Muscle of leg (tissue), 11 donors: Measurements from ENCODE around the gene ALK. TPM values are rescaled to one million over a fixed set of nuclear protein-coding genes. Genes with fewer than 3 reads are reported as not detected.

ENCODE experiments used
- DNase-seq: peaks from one replicate; pipeline ENCODE4 v3.0.0; 2013
- H3K27ac ChIP-seq: one replicate; pipeline ENCODE4 v1.5.1; 2013; ENCODE audit warnings: mild to moderate bottlenecking, low read length, control low read depth
- H3K27me3 ChIP-seq: one replicate; pipeline ENCODE4 v1.6.1; 2013; ENCODE audit warnings: low read length; ENCODE audit not compliant: control insufficient read depth, insufficient read depth
- H3K36me3 ChIP-seq: one replicate; pipeline ENCODE4 v1.6.1; 2013; ENCODE audit warnings: low read length; ENCODE audit not compliant: control insufficient read depth, insufficient read depth
- H3K4me1 ChIP-seq: one replicate; pipeline ENCODE4 v1.6.1; 2013; ENCODE audit warnings: low read length; ENCODE audit not compliant: control insufficient read depth, insufficient read depth
- H3K4me3 ChIP-seq: one replicate; pipeline ENCODE4 v1.5.1; 2013; ENCODE audit warnings: low read length, control low read depth
- H3K9me3 ChIP-seq: replicated peaks from 2 replicates; pipeline ENCODE4 v1.6.1; 2013; ENCODE audit warnings: low read depth, low read length; ENCODE audit not compliant: control insufficient read depth
- WGBS: methylation state at CpG from one replicate; pipeline ENCODE4 v1.1.5; 2013; ENCODE audit warnings: missing lambda C conversion rate; ENCODE audit not compliant: insufficient coverage; 5-methylcytosine and 5-hydroxymethylcytosine counted together
- polyA plus RNA-seq, 8 donors: library from polyadenylated mRNA; unstranded; fragments of 120-200 nt; gene quantifications; one replicate each; pipeline versions ENCODE4 v1.2.1 to v1.2.3, GENCODE V29; 2013; ENCODE audit warnings: inconsistent platforms in 1 of 8, low replicate concordance in 1 of 8; ENCODE audit not compliant: insufficient read length in 8 of 8, insufficient read depth in 1 of 8
- total RNA-seq: library from RNA; stranded (reverse); fragments of 120-200 nt; gene quantifications from one replicate; pipeline ENCODE4 v1.2.4, GENCODE V29; 2013

The ALK gene
- total and polyA plus RNA-seq, 9 donors, result 0.04 to 0.29 (median 0.09) TPM

- peaks cover 11% of the 10 kb centered on the region for H3K27me3 ChIP-seq
- H3K27ac ChIP-seq, result no peak overlapping the region
- no peak for DNase-seq
- WGBS, result 83% methylated on average over 12 of the region's 15 CpGs
- no peaks in the 10 kb centered on the region for H3K9me3 ChIP-seq
- H3K36me3 ChIP-seq, result no peaks in the 10 kb centered on the region
- no peaks in the 10 kb centered on the region for H3K4me1 ChIP-seq
- H3K4me3 ChIP-seq, result no peak overlapping the region
Observed at GRCh38 chr2:29239209-29239960, 682.0 kb downstream of the ALK start.

DNA sequence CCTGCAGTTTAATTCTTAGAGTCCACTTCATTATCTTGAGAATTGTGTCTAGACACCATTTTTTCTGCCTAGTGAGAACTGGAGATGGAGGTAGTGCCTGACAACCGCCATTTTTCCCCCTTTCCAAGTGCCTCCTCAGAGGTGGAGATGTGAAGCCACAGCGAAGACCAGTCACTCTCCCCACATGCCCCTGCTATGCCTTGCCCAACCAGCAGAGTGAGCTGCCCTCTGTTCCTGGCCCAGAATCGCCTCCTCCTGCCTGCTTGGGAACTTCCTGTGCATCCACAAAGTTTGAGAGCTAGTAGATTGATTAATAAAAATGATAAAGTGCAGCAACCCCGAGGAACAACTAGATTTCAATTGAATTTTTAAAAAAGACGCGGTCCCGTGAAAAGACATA, 682.9 kb downstream of the ALK start:
- DNase-seq, result no peak
- peaks cover 11% of the 10 kb centered on the region for H3K27me3 ChIP-seq
- H3K27ac ChIP-seq, result no peak overlapping the region
- no peaks in the 10 kb centered on the region for H3K36me3 ChIP-seq
- WGBS, result 57% methylated on average over 1 of the region's 7 CpGs
- no peaks in the 10 kb centered on the region for H3K9me3 ChIP-seq
- H3K4me1 ChIP-seq, result no peaks in the 10 kb centered on the region
- H3K4me3 ChIP-seq, result no peak overlapping the region

DNA sequence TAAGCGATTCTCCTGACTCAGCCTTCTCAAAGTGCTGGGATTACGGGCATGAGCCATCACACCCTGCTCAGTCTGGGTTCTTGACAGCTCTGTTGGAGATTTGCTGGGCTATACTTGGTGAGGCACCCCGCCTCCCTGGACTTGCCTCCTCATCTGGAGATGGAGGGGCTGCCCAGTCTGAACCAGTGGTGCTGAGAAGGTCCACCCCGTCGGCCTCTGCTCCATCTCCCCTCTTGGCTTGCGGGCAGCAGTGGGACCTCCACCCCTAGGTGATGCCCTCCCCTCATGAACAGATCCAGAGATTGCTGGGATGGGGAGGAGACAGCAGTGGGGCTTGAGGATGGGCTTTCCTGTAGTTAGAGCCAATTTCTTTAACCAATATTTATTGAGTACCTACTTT, 685.3 kb downstream of the ALK start:
- peaks cover 6% of the 10 kb centered on the region for H3K27me3 ChIP-seq
- no peak overlapping the region for H3K27ac ChIP-seq
- no peaks in the 10 kb centered on the region for H3K9me3 ChIP-seq
- 87% methylated on average over 3 of the region's 6 CpGs for WGBS
- no peaks in the 10 kb centered on the region for H3K36me3 ChIP-seq
- H3K4me3 ChIP-seq, result no peak overlapping the region
- no peak for DNase-seq
- H3K4me1 ChIP-seq, result no peaks in the 10 kb centered on the region

GRCh38 chr2:29235411-29235810, 686.0 kb downstream of the ALK start:
- Histone ChIP-seq H3K27me3 (peaks cover 3% of the 10 kb centered on the region), H3K9me3 (no peaks in the 10 kb centered on the region), H3K27ac (no peak overlapping the region), H3K4me3 (no peak overlapping the region), H3K4me1 (no peaks in the 10 kb centered on the region), H3K36me3 (no peaks in the 10 kb centered on the region)
- no peak for DNase-seq
- 76% methylated on average over 2 of the region's 3 CpGs for WGBS

DNA sequence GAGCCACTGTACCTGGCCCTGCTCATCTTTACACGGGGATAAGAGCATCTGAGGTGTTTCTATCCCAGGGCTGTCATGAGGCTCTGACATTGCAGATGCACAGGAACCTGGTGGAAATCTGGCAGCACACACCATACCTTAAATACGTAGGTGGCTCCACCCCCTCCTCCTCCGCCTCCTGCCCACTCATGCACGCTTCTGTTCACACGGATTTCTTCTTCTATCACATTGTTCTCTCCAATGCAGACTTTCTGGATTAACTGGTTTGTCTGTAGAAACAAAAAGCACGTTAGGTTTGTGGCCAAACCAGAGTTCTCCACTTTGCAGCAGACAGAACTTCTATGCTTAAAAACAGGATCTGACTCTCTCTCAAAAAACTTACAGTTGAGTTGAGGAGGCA, 688.0 kb downstream of the ALK start:
- Histone ChIP-seq H3K9me3 (no peaks in the 10 kb centered on the region), H3K4me1 (no peaks in the 10 kb centered on the region), H3K36me3 (no peaks in the 10 kb centered on the region), H3K4me3 (no peak overlapping the region), H3K27me3 (peaks cover 9% of the 10 kb centered on the region), H3K27ac (no peak overlapping the region)
- no peak for DNase-seq
- WGBS, result 55% methylated on average over 5 of the region's 6 CpGs

DNA sequence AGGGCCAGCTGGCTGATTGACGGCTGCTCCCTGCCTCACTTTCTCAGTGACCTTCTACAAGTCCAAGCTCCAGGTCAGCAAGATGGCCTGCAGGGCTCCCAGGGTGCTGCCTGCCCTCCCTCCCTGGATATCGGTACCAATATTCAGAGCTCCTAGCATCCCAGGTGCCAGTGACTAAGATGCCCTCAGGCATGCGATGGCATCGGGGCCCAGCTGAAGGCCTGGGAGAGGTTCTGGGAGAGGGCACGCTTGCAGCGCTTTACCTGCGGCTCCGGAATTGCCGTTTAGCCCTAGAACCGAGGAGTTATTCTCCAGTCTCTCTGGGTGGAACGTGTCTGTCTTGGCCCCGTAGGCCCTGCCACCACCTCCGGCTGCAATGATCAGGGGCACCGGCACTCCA, 689.3 kb downstream of the ALK start:
- Histone ChIP-seq H3K27ac (no peak overlapping the region), H3K4me3 (no peak overlapping the region), H3K9me3 (no peaks in the 10 kb centered on the region), H3K4me1 (peaks cover 5% of the 10 kb centered on the region), H3K36me3 (no peaks in the 10 kb centered on the region), H3K27me3 (peaks cover 12% of the 10 kb centered on the region)
- no peak for DNase-seq
- 92% methylated on average over 11 of the region's 14 CpGs for WGBS

- H3K36me3 ChIP-seq, result no peaks in the 10 kb centered on the region
- H3K27me3 ChIP-seq, result peaks cover 17% of the 10 kb centered on the region
- peaks cover 8% of the 10 kb centered on the region for H3K4me1 ChIP-seq
- no peak overlapping the region for H3K27ac ChIP-seq
- WGBS, result 80% methylated on average over 8 of the region's 9 CpGs
- DNase-seq, result no peak
- H3K4me3 ChIP-seq, result no peak overlapping the region
- H3K9me3 ChIP-seq, result no peaks in the 10 kb centered on the region
Observed at GRCh38 chr2:29229640-29230039, 691.7 kb downstream of the ALK start.

DNA sequence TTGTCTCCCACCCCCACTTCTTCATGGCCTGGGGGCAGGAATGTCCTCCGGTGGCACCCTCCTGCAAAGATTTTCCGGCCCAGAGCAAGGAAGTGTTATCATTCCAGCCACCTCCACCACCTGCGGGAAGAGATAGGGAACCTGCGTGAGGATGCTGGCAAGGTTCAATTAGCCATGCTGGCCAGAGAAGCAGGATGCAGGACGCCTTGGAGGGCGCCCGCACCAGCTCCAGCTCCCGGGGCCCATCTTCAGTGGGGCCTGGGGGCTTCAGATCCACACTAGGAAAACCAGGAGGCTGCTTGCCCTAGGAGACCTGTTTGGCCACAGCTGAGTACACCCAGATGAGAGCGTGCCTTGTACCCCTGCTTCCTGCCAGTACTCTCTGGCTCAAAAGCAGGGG, 692.4 kb downstream of the ALK start:
- Histone ChIP-seq H3K4me3 (no peak overlapping the region), H3K27me3 (peaks cover 17% of the 10 kb centered on the region), H3K27ac (no peak overlapping the region), H3K36me3 (no peaks in the 10 kb centered on the region), H3K9me3 (no peaks in the 10 kb centered on the region), H3K4me1 (peaks cover 8% of the 10 kb centered on the region)
- WGBS, result 74% methylated on average over 6 of the region's 9 CpGs
- DNase-seq, result no peak

DNA sequence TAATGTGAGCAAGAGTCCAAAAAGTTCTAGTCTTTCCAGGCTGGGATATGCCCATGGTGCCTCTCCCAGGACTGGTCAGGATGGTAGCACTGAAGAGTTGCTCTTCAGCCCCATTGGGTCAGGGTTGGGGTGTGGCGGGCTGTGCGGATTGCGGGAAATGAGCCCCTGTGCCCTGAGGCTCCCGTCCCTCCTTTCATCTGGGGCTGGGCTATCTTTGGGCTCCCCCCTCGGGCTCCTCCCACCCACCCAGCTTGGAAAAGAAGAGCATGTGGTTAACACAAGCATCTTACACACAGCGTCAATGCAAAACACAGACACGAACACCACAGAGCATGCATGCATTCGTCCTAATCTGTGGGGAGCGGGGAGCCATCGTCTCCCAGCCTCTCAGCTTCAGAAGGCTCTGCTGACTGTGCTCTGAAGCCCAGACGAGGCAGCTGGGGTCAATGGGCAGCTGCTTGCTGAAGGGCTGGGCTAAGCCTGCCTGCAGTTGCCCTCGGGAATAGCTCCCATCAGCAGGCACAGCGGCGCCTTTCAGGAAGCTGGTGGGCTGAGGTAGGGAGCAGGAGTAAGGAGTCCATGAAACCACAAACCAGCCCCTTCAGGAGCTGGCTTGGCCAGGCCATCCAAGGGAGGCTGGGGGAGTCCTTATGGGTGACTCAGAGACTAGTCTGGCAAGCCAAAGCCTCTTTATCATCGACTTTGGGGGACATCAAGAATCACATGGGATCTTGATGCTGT, 693.3 kb downstream of the ALK start:
- peaks cover 17% of the 10 kb centered on the region for H3K27me3 ChIP-seq
- peaks cover 12% of the 10 kb centered on the region for H3K4me1 ChIP-seq
- 51% methylated on average over 8 of the region's 15 CpGs for WGBS
- no peak overlapping the region for H3K27ac ChIP-seq
- no peaks in the 10 kb centered on the region for H3K36me3 ChIP-seq
- peak; percentile 8 for DNase-seq
- H3K9me3 ChIP-seq, result no peaks in the 10 kb centered on the region
- no peak overlapping the region for H3K4me3 ChIP-seq

- no peak for DNase-seq
- peaks cover 17% of the 10 kb centered on the region for H3K27me3 ChIP-seq
- peaks cover 12% of the 10 kb centered on the region for H3K4me1 ChIP-seq
- H3K4me3 ChIP-seq, result no peak overlapping the region
- no peaks in the 10 kb centered on the region for H3K9me3 ChIP-seq
- no peaks in the 10 kb centered on the region for H3K36me3 ChIP-seq
- H3K27ac ChIP-seq, result no peak overlapping the region
- WGBS, result 52% methylated on average over 3 of the region's 7 CpGs
Observed at GRCh38 chr2:29226808-29227207, 694.6 kb downstream of the ALK start.
